Tibial artery (tissue), 4 donors: ENCODE data around the gene MPP1.
"Not testable (repeated sequence)": the region's sequence is repeated elsewhere in the genome, so short reads cannot be mapped to it uniquely, and the experiment has no call there.

Source experiments
- DNase-seq, 2 donors: peaks; one replicate each; pipeline ENCODE4 v3.0.0-alpha.2; 2019
- H3K27ac ChIP-seq, 2 donors: fragments of 200-600 bp; sonication (generic) in 1 of 2; 1 replicate in 1 of 2; 2 replicates in 1 of 2; pipeline ENCODE4 v1.5.1; 2018 to 2019; ENCODE audit warnings: mild to moderate bottlenecking in 1 of 2
- H3K27me3 ChIP-seq, 2 donors: fragments of 200-600 bp; sonication (generic) in 1 of 2; one replicate each; pipeline versions ENCODE4 v1.5.1 to v1.6.0; 2016 to 2019
- H3K36me3 ChIP-seq, 3 donors: fragments of 200-600 bp; sonication (generic) in 2 of 3; one replicate each; pipeline ENCODE4 v1.5.1; 2016 to 2019; ENCODE audit warnings: mild to moderate bottlenecking in 2 of 3
- H3K4me1 ChIP-seq, 4 donors: fragments of 200-600 bp; sonication (generic) in 2 of 4; 1 replicate in 3 of 4; 2 replicates in 1 of 4; pipeline ENCODE4 v1.5.1; 2016 to 2019
- H3K4me3 ChIP-seq, 2 donors: fragments of 200-600 bp; sonication (generic) in 1 of 2; 1 replicate in 1 of 2; 2 replicates in 1 of 2; pipeline ENCODE4 v1.5.1; 2018 to 2019; ENCODE audit warnings: mild to moderate bottlenecking in 2 of 2
- H3K9me3 ChIP-seq, 3 donors: fragments of 200-600 bp; sonication (generic) in 1 of 3; one replicate each; pipeline ENCODE4 v1.5.1; 2016 to 2019
- intact Hi-C: fragments of 100-400 bp; cut with DNase I; formaldehyde crosslinking; loops from one replicate; pipeline ENCODE4 v1.15.0; 2023; ENCODE audit warnings: low total_unique reads
- TF ChIP-seq, protein P1 (sequence below), 2 experiments: fragments of 200-600 bp in 1 of 2; fragments of 450-650 bp in 1 of 2; IDR thresholded peaks; one replicate each; pipeline ENCODE4 v1.5.1; 2017 to 2019; ENCODE audit warnings: antibody characterized with exemption in 2 of 2, mild to moderate bottlenecking in 1 of 2, moderate library complexity in 1 of 2

Gene MPP1

DNA sequence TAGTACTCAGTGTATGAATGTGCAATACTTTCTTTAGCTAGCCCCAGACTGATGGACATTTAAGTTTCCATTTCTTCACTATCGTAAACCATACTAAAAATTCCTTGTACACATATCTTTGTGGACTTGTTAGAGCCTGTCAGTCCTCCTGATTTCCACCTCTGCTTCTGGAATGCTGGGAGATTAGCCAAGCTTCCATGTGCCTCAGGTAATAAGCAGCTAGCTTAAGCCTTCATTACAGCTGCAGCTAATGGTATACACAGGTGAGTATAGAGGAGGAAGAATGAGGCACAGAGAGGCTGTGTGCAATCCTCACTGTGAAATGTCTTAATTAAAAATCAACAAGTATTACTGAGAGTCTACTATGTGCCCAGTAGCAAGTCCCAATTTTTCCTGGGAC is 19.4 kb upstream of the MPP1 start:
- no peak overlapping the region for H3K27ac ChIP-seq
- DNase-seq = no peak
- intact Hi-C loops = no loop called here
- H3K4me1 ChIP-seq = no peaks in the 10 kb centered on the region
- no peaks in the 10 kb centered on the region for H3K36me3 ChIP-seq
- H3K9me3 ChIP-seq = no peaks in the 10 kb centered on the region
- H3K27me3 ChIP-seq = no peaks in the 10 kb centered on the region
- TF ChIP-seq, protein P1, sequence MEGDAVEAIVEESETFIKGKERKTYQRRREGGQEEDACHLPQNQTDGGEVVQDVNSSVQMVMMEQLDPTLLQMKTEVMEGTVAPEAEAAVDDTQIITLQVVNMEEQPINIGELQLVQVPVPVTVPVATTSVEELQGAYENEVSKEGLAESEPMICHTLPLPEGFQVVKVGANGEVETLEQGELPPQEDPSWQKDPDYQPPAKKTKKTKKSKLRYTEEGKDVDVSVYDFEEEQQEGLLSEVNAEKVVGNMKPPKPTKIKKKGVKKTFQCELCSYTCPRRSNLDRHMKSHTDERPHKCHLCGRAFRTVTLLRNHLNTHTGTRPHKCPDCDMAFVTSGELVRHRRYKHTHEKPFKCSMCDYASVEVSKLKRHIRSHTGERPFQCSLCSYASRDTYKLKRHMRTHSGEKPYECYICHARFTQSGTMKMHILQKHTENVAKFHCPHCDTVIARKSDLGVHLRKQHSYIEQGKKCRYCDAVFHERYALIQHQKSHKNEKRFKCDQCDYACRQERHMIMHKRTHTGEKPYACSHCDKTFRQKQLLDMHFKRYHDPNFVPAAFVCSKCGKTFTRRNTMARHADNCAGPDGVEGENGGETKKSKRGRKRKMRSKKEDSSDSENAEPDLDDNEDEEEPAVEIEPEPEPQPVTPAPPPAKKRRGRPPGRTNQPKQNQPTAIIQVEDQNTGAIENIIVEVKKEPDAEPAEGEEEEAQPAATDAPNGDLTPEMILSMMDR (IDR thresholded peaks at IDR 0.05) = no peak
- H3K4me3 ChIP-seq = no peak overlapping the region

GRCh38 chrX:154822029-154822428 is 16.7 kb upstream of the MPP1 start:
- intact Hi-C loops = no loop called here
- no peaks in the 10 kb centered on the region for H3K9me3 ChIP-seq
- H3K27me3 ChIP-seq = no peaks in the 10 kb centered on the region
- H3K27ac ChIP-seq = no peak overlapping the region
- H3K36me3 ChIP-seq = no peaks in the 10 kb centered on the region
- TF ChIP-seq, protein P1 (IDR thresholded peaks at IDR 0.05) = no peak
- no peak overlapping the region for H3K4me3 ChIP-seq
- DNase-seq = no peak
- H3K4me1 ChIP-seq = no peaks in the 10 kb centered on the region

DNA sequence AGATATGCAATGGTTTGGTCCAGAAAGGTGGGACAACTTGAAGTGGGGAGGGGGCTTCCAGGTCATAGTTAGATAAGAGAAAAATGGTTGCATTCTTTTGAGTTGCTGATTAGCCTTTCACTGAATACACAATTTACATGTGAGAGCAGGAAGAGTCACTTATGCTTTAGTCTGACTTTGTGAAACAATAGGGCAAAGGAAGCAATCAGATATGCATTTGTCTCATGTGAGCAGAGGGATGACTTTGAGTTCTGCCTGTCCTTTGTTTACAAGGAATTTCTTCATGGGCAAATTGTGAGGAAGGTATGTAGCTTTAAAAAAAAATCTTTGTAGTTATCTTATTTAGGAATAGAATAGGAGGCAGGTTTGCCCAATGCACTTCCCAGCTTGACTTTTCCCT is 16.2 kb upstream of the MPP1 start:
- intact Hi-C loops = no loop called here
- Histone ChIP-seq H3K27me3 (no peaks in the 10 kb centered on the region), H3K27ac (no peak overlapping the region), H3K4me1 (no peaks in the 10 kb centered on the region), H3K36me3 (no peaks in the 10 kb centered on the region), H3K4me3 (no peak overlapping the region), H3K9me3 (no peaks in the 10 kb centered on the region)
- no peak for DNase-seq
- TF ChIP-seq, protein P1 (IDR thresholded peaks at IDR 0.05) = no peak

GRCh38 chrX:154819771-154820341 is 14.6 kb upstream of the MPP1 start:
- Histone ChIP-seq H3K27me3 (no peaks in the 10 kb centered on the region), H3K9me3 (no peaks in the 10 kb centered on the region), H3K4me1 (no peaks in the 10 kb centered on the region), H3K27ac (no peak overlapping the region), H3K4me3 (no peak overlapping the region), H3K36me3 (no peaks in the 10 kb centered on the region)
- TF ChIP-seq, protein P1 (IDR thresholded peaks at IDR 0.05) = no peak
- no peak for DNase-seq
- intact Hi-C loops = no loop called here

DNA sequence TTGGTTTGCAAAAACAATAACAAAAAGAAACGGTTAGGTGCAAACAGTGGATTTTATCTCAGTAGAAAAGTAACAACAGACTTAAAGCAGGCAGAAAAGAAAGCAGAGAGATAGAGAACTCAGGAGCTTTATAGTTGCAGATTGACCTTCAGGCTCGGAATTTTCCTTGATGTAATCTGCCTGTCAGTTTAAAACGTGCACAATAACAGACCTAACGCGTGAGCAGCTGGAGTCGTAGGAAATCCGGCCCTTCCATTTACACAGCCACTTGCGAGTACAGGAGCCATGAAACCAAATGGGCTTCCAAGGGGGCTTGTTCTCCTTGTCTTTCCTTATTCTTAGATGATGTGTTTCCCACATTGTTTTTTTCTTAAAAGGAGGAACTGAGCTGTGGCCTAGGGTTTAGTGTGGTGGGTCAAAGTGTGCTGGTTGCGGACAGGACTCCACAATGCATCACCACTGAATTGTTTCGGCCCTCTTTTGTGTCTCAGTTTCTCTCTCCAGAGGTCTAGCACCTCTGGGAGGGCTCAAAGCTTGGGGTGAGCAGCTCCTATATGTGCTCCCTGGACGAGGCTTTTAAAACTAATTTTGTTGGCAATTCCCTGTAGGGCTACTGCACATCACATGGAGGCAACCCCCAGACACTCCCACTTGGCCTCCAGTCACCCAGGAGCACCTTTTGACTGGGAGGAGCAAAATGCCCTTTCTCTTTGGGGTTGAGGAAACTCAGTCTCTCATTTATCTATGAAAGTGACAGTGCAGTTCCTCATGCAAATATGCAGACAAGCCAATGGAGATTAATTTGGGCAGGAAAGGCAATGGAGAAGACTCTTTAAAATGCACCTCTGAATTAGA is 13.9 kb upstream of the MPP1 start:
- TF ChIP-seq, protein P1 (IDR thresholded peaks at IDR 0.05) = no peak
- Histone ChIP-seq H3K27ac (no peak overlapping the region), H3K4me1 (no peaks in the 10 kb centered on the region), H3K9me3 (no peaks in the 10 kb centered on the region), H3K4me3 (no peak overlapping the region), H3K36me3 (no peaks in the 10 kb centered on the region), H3K27me3 (no peaks in the 10 kb centered on the region)
- no peak for DNase-seq
- intact Hi-C loops = no loop called here

DNA sequence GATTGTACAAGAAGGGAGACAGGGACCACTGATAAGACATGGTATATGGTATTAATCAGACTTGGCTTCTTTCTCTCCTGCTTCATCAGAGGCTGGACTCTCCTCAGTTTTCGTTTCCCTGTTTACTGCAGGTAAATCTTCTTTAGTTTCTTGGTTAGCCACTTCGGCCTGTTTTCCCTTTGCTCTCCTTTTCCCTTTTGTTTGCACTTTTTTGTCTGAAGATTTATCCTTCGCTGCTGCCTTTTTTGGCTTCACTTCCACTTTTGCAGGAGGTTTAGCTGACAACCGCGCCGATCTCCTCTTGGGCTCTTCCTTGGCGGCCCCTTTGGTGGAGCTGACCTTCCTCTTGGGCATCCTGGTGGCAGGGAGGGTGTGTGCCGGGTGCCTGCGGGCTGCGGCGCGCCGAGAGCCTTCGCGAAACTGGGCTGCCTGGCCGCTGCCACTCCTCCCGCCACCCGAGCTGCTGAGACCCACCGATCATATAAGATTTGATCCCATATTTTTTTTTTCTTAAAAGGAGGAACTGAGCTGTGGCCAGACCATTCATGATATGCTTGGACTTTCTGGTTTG is 11.8 kb upstream of the MPP1 start:
- H3K4me3 ChIP-seq, DNase-seq, H3K4me1 ChIP-seq, H3K27me3 ChIP-seq, H3K36me3 ChIP-seq, intact Hi-C loops, H3K9me3 ChIP-seq, H3K27ac ChIP-seq: not testable (repeated sequence)

DNA sequence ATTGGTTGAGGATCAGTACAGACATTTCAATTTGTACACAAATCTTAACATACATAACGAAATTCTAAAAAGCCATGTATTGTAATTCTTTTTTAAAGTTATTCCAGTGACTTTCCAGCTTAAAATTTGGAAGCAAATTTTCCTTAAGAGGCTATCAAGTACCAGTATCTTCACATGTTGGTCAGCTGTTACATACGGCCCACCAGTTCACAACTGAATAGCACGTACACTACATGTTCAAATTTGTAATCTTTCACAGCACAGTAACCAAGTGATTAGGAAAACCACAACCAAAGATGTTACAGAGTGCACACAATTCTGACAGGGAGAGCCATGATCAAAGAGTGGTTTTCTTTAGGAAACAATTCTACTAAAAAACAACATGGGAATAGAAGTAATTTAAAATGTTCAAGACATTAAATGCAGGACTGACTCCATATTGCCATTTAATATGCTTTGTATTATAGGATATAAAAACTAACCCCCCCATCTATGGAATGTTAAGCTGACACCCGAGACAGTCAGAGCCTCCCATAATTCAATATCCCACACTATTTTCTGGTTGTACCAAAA is 11.1 kb upstream of the MPP1 start:
- intact Hi-C loops, H3K4me1 ChIP-seq, H3K27me3 ChIP-seq, H3K36me3 ChIP-seq, H3K27ac ChIP-seq, H3K9me3 ChIP-seq, DNase-seq, H3K4me3 ChIP-seq: not testable (repeated sequence)
